K562 (cell line): Measurements from ENCODE around the gene ASRGL1. TPM values are rescaled to one million over a fixed set of nuclear protein-coding genes. Genes with fewer than 3 reads are reported as not detected.

ENCODE experiments used
- ATAC-seq: fragments of 200-7000 bp; cut with Tn5 transposase; 3 replicates; pipeline ENCODE4 v1.9.1; 2020; ENCODE audit warnings: moderate library complexity
- BruUV-seq: library from RNA; stranded (reverse); fragments of 400-500 nt; replicated peaks from 2 replicates; lab custom pipeline; 2021; lab: Mats Ljungman, UMichigan
- CTCF ChIA-PET: fragments of 300-600 bp; formaldehyde crosslinking; extraction: SDS; loops from one replicate; lab custom pipeline; 2021; ENCODE audit warnings: low intra/inter-chr PET ratio; lab: Yijun Ruan, JAX
- POLR2A ChIA-PET: fragments of 300-600, 350-650 bp; sonication (Branson Sonifier 250); formaldehyde crosslinking; extraction: SDS; loops from one replicate; lab custom pipeline; 2021; ENCODE audit warnings: antibody characterized with exemption, inconsistent platforms; lab: Yijun Ruan, JAX
- DNase-seq, 4 experiments: peaks; one replicate each; pipeline versions ENCODE4 v3.0.0 to v3.0.0-alpha.2; 2011 to 2018; ENCODE audit warnings: low spot score in 3 of 4, mixed read lengths in 3 of 4; ENCODE audit errors: extremely low read depth in 1 of 4
- FAIRE-seq: peaks from 2 replicates; lab custom pipeline; 2011; peaks lifted over from hg19 to GRCh38; lab: Jason Lieb, UNC
- H2AFZ ChIP-seq: 2 replicates; pipeline ENCODE4 v1.6.0; 2011; ENCODE audit warnings: low read depth, low read length, control low read depth, inconsistent platforms
- H3K27ac ChIP-seq: fragments of 200-600 bp; 3 replicates; pipeline ENCODE4 v1.8.0; 2011; ENCODE audit warnings: low read depth, mild to moderate bottlenecking, control low read depth, inconsistent platforms, low read length, moderate library complexity, mixed read lengths; ENCODE audit errors: extremely low read depth
- H3K27me3 ChIP-seq, 2 experiments: fragments of 300-600 bp in 1 of 2; 2 replicates in 1 of 2; 3 replicates in 1 of 2; pipeline versions ENCODE4 v1.6.0 to v1.8.0; 2011; ENCODE audit warnings: inconsistent platforms in 2 of 2, low read length in 2 of 2, mild to moderate bottlenecking in 1 of 2, mixed read lengths in 1 of 2, moderate library complexity in 1 of 2; ENCODE audit not compliant: control insufficient read depth in 2 of 2, insufficient read depth in 2 of 2
- H3K36me3 ChIP-seq: fragments of 300-600 bp; 3 replicates; pipeline ENCODE4 v1.8.0; 2011; ENCODE audit warnings: mild to moderate bottlenecking, low read length, inconsistent platforms; ENCODE audit not compliant: control insufficient read depth, insufficient read depth
- H3K4me1 ChIP-seq, 2 experiments: fragments of 200-600 bp in 1 of 2; replicated peaks in 1 of 2; 2 replicates in 1 of 2; 3 replicates in 1 of 2; pipeline versions ENCODE4 v1.5.1 to v1.8.0; 2011; ENCODE audit warnings: inconsistent platforms in 2 of 2, low read length in 2 of 2, mild to moderate bottlenecking in 1 of 2, mixed read lengths in 1 of 2, moderate library complexity in 1 of 2; ENCODE audit not compliant: control insufficient read depth in 2 of 2, insufficient read depth in 2 of 2
- H3K4me2 ChIP-seq: 2 replicates; pipeline ENCODE4 v1.6.1; 2011; ENCODE audit warnings: low read length, control low read depth, inconsistent platforms, mixed read lengths; ENCODE audit not compliant: insufficient read depth
- H3K4me3 ChIP-seq: fragments of 200-600 bp; sonication (generic), shearing (Covaris generic); 2 replicates; pipeline ENCODE4 v1.5.1; 2016; ENCODE audit warnings: control low read depth, inconsistent platforms
- H3K79me2 ChIP-seq: fragments of 200-600 bp; 3 replicates; pipeline ENCODE4 v1.8.0; 2011; ENCODE audit warnings: low read length, inconsistent platforms; ENCODE audit not compliant: control insufficient read depth, insufficient read depth
- H3K9ac ChIP-seq, 2 experiments: 2 replicates each; pipeline versions ENCODE4 v1.6.0 to v1.6.1; 2011; ENCODE audit warnings: low read depth in 2 of 2, low read length in 2 of 2, control low read depth in 1 of 2, inconsistent platforms in 1 of 2, mild to moderate bottlenecking in 1 of 2, mixed read lengths in 1 of 2; ENCODE audit not compliant: insufficient read depth in 1 of 2
- H3K9me1 ChIP-seq: one replicate; pipeline ENCODE4 v1.6.0; 2011; ENCODE audit warnings: inconsistent platforms, mild to moderate bottlenecking, low read length, moderate library complexity; ENCODE audit not compliant: control insufficient read depth, insufficient read depth
- H3K9me3 ChIP-seq: replicated peaks from 2 replicates; pipeline ENCODE4 v1.5.1; 2011; ENCODE audit warnings: low read depth, low read length, inconsistent platforms; ENCODE audit not compliant: control insufficient read depth, insufficient read depth
- H4K20me1 ChIP-seq: replicated peaks from 2 replicates; pipeline ENCODE4 v1.6.1; 2011; ENCODE audit warnings: low read length, inconsistent platforms, mixed read lengths; ENCODE audit not compliant: control insufficient read depth, insufficient read depth
- MXD1 ChIP-seq: fragments of 250-450 bp; sonication (Bioruptor Pico); IDR thresholded peaks from 2 replicates; pipeline ENCODE4 v1.8.0; 2021; ENCODE audit warnings: borderline replicate concordance, mild to moderate bottlenecking, moderate library complexity; ENCODE audit not compliant: poor library complexity, severe bottlenecking
- SIN3A ChIP-seq, 2 experiments: fragments of 150-350 bp in 1 of 2; IDR thresholded peaks; 2 replicates each; pipeline ENCODE4 v1.6.1; 2011 to 2016; ENCODE audit warnings: borderline replicate concordance in 2 of 2, low read depth in 2 of 2, low read length in 2 of 2, mild to moderate bottlenecking in 2 of 2, moderate library complexity in 2 of 2; ENCODE audit not compliant: control insufficient read depth in 1 of 2
- SOX6 ChIP-seq: fragments of 450-650 bp; IDR thresholded peaks from 2 replicates; pipeline ENCODE4 v1.6.1; 2014; ENCODE audit warnings: mild to moderate bottlenecking
- TRIM25 ChIP-seq: fragments of 450-650 bp; IDR thresholded peaks from 2 replicates; pipeline ENCODE4 v1.7.0; 2016; ENCODE audit warnings: borderline replicate concordance
- ZNF146 ChIP-seq: IDR thresholded peaks from one replicate; pipeline ENCODE4 v1.6.1; 2018; ENCODE audit warnings: missing compliant biosample characterization; ENCODE audit not compliant: unreplicated experiment
- ZNF282 ChIP-seq: sonication (generic); formaldehyde crosslinking; IDR thresholded peaks from 2 replicates; pipeline ENCODE4 v1.8.1; 2023; ENCODE audit warnings: missing genetic modification reagents
- ZNF444 ChIP-seq: fragments of 250-450 bp; sonication (Bioruptor Pico); IDR thresholded peaks from 2 replicates; pipeline ENCODE4 v1.4.0; 2020; ENCODE audit warnings: mild to moderate bottlenecking, moderate library complexity
- ZNF644 ChIP-seq: fragments of 200-800 bp; sonication (Bioruptor generic); IDR thresholded peaks from 2 replicates; pipeline ENCODE4 v1.6.1; 2016; ENCODE audit warnings: low read depth, missing genetic modification characterization, missing compliant biosample characterization
- ZNF695 ChIP-seq: fragments of 450-650 bp; formaldehyde crosslinking; IDR thresholded peaks from 2 replicates; pipeline ENCODE4 v1.4.0; 2020; ENCODE audit warnings: mild to moderate bottlenecking, moderate library complexity
- WGBS: fragments of 100-300 bp; shearing (Covaris generic); methylation state at CpG from one replicate; pipeline ENCODE4 v1.1.6; 2016; ENCODE audit warnings: low coverage, mixed read lengths; ENCODE audit not compliant: insufficient coverage; ENCODE audit errors: missing lambda C conversion rate; 5-methylcytosine and 5-hydroxymethylcytosine counted together
- in situ Hi-C: fragments of 300-500 bp; cut with MboI; formaldehyde crosslinking; loops from 4 replicates; pipeline ENCODE4 v1.15.0; 2018; ENCODE audit warnings: inconsistent platforms, mixed read lengths
- intact Hi-C: fragments of 100-400 bp; cut with micrococcal nuclease; formaldehyde crosslinking; loops from 2 replicates; pipeline ENCODE4 v1.14.2; 2022
- polyA plus RNA-seq, 8 experiments: library from polyadenylated mRNA; depleted of rRNA in 4 of 8; stranded (reverse) in 5 of 8; unstranded in 3 of 8; fragments of >200 nt; fragmentation: Nextera tagmentation in 2 of 8; fragmentation: Illumina TruSeq in 1 of 8; extraction: Ambion mirVana in 2 of 8; extraction: Trizol in 1 of 8; gene quantifications; 2 replicates each; pipeline versions ENCODE4 v1.2.1 to v1.2.3, GENCODE V29; 2011 to 2014; ENCODE audit warnings: inconsistent platforms in 1 of 8, missing spikeins in 1 of 8
- total RNA-seq, 7 experiments: library from RNA; depleted of rRNA in 6 of 7; stranded (reverse); fragments of >200 nt in 6 of 7; fragmentation: Illumina TruSeq in 2 of 7; extraction: Trizol in 2 of 7; gene quantifications; 2 replicates each; pipeline versions ENCODE4 v1.2.1 to v1.2.3, GENCODE V29; 2011 to 2021; ENCODE audit warnings: low replicate concordance in 1 of 7
- TF ChIP-seq, protein P1 (sequence below), 2 experiments: fragments of 450-650 bp in 1 of 2; sonication (generic) in 1 of 2; formaldehyde crosslinking; conservative IDR thresholded peaks; 2 replicates each; pipeline versions ENCODE4 v1.4.0 to v1.8.1; 2020 to 2022; ENCODE audit warnings: mild to moderate bottlenecking in 1 of 2, missing genetic modification reagents in 1 of 2

ASRGL1 gene
- total and polyA plus RNA-seq, 9 of the 15 experiments (the other 6 are each of a cell fraction or from before 2014, with no cell fraction given), result 3.1 to 23.0 (median 11.2) TPM

- Histone ChIP-seq H3K4me1 (no peaks in the 10 kb centered on the region), H3K9me3 (no peaks in the 10 kb centered on the region), H4K20me1 (no peaks in the 10 kb centered on the region), H3K9ac (no peak within 1 kb of the TSS), H3K36me3 (no peaks in the 10 kb centered on the region), H3K79me2 (no peaks in the 10 kb centered on the region), H2AFZ (no peak within 1 kb of the TSS), H3K4me3 (no peak within 1 kb of the TSS), H3K27me3 (peaks cover 2 to 24% of the 10 kb centered on the region in 2 experiments; a peak in 3 of 5 replicates), H3K27ac (no peak within 1 kb of the TSS), H3K4me2 (no peak within 1 kb of the TSS), H3K9me1 (no peaks in the 10 kb centered on the region)
- TF ChIP-seq, protein P1, sequence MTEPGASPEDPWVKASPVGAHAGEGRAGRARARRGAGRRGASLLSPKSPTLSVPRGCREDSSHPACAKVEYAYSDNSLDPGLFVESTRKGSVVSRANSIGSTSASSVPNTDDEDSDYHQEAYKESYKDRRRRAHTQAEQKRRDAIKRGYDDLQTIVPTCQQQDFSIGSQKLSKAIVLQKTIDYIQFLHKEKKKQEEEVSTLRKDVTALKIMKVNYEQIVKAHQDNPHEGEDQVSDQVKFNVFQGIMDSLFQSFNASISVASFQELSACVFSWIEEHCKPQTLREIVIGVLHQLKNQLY (CRISPR knock-in tag; conservative IDR thresholded peaks at IDR 0.05), result no peak
- no peak for TF ChIP-seq MXD1 (CRISPR knock-in tag)
- no peak for TF ChIP-seq SOX6
- no peak for TF ChIP-seq TRIM25
- no peak for TF ChIP-seq ZNF146 (CRISPR knock-in tag)
- TF ChIP-seq ZNF282 (CRISPR knock-in tag), result no peak
- TF ChIP-seq ZNF444, result no peak
- no peak for TF ChIP-seq ZNF644 (tag)
- no peak for TF ChIP-seq SIN3A (IDR thresholded peaks at IDR 0.05; ENCODE audit: borderline replicate concordance in 2 of 2, control insufficient read depth in 1 of 2, low read depth in 2 of 2, low read length in 2 of 2)
- TF ChIP-seq ZNF695 (CRISPR knock-in tag), result no peak
- BruUV-seq, result no TSS peak
- DNase-seq (no peak), ATAC-seq (no peak), FAIRE-seq (no peak)
- POLR2A ChIA-PET, result interaction anchor here (0.8 kb wide), 1 partner anchor 148 kb away, joined by 3 read pairs; no protein-coding TSS in a partner anchor
- 1% methylated on average over 7 of the region's 7 CpGs for WGBS
- CTCF ChIA-PET, result no interaction called here
- intact Hi-C loops (no loop called here), in situ Hi-C loops (no loop called here)
Measured at GRCh38 chr11:62298975-62299374, 38.3 kb upstream of the ASRGL1 start, which contains the start of gene SCGB1D4. SCGB1D4 (minus strand) TSS chr11:62299075; CDS start chr11:62299010, 65 bp downstream.
